GM21381 (cell line): ENCODE measurements around the gene TRIM10.

Source experiments
- ATAC-seq: cut with Tn5 transposase; IDR thresholded peaks from one replicate; pipeline ENCODE4 v1.9.1; 2021; ENCODE audit warnings: mild to moderate bottlenecking, moderate library complexity; ENCODE audit not compliant: unreplicated experiment

The TRIM10 gene

GRCh38 chr6:30160785-30161531 is at the start of gene TRIM10:
Gene TRIM10, minus strand, starts transcription at chr6:30161211. Its CDS starts 353 bp downstream, at chr6:30160858.
- ATAC-seq, result no peak

- ATAC-seq, result no peak
These were observed 46.7 kb upstream of the TRIM10 start for GRCh38 chr6:30207619-30208295.

GRCh38 chr6:30206799-30207618 is 46.0 kb upstream of the TRIM10 start:
- ATAC-seq, result no peak

GRCh38 chr6:30206152-30206551 is 45.1 kb upstream of the TRIM10 start:
- ATAC-seq, result no peak

- ATAC-seq, result no peak
These were observed 43.1 kb upstream of the TRIM10 start for GRCh38 chr6:30204116-30204515.

GRCh38 chr6:30202366-30202765 is 41.4 kb upstream of the TRIM10 start:
- ATAC-seq, result no peak

- ATAC-seq, result no peak
These were observed 39.7 kb upstream of the TRIM10 start for GRCh38 chr6:30200551-30201281.

GRCh38 chr6:30198166-30199084 is 37.4 kb upstream of the TRIM10 start:
- ATAC-seq, result no peak

GRCh38 chr6:30196376-30196775 is 35.4 kb upstream of the TRIM10 start:
- no peak for ATAC-seq

- ATAC-seq, result no peak
These were observed 34.9 kb upstream of the TRIM10 start for GRCh38 chr6:30195951-30196350.

GRCh38 chr6:30194797-30195690 is 34.0 kb upstream of the TRIM10 start:
- no peak for ATAC-seq

- no peak for ATAC-seq
These were observed 31.1 kb upstream of the TRIM10 start for GRCh38 chr6:30192076-30192475.

- no peak for ATAC-seq
These were observed 27.5 kb upstream of the TRIM10 start for GRCh38 chr6:30188541-30188940.

- ATAC-seq, result no peak
These were observed 25.0 kb upstream of the TRIM10 start for GRCh38 chr6:30185846-30186484.

- no peak for ATAC-seq
These were observed 23.5 kb upstream of the TRIM10 start for GRCh38 chr6:30184417-30185031.

- no peak for ATAC-seq
These were observed 19.1 kb upstream of the TRIM10 start for GRCh38 chr6:30180145-30180544.

- no peak for ATAC-seq
These were observed 17.8 kb upstream of the TRIM10 start for GRCh38 chr6:30178837-30179236.

- ATAC-seq, result no peak
These were observed 14.8 kb upstream of the TRIM10 start for GRCh38 chr6:30175765-30176164.
